HG03175 (cell line): ENCODE results near the gene SAG.
A peak's percentile ranks its signal among the peaks of the same experiment; 100 is the strongest.

Experiments
- ATAC-seq: cut with Tn5 transposase; IDR thresholded peaks from one replicate; pipeline ENCODE4 v1.9.1; 2021; ENCODE audit warnings: mild to moderate bottlenecking, moderate library complexity; ENCODE audit not compliant: unreplicated experiment

SAG gene

DNA sequence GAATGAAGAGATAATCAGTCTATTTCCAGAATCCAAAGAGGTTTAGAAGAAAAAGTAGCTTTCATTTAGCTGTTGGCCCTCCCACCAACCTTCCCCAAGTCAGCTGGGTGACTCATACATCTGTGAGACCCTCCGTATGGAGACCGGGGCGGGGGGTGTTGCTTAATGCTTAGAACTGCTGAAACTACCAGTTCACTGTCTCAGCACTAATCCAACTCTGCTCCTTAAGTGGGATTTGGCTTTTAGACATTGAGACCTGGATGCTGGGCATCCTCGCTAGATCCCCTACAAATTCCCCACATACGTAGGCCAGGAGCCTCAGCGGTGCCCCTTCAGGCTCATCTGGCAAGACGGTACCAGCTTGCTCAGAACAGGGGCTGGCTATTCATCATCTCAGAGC lies at the start of gene SAG:
TSS of gene SAG (plus strand) at position 252 of the 400 bp plus-strand sequence. CDS start 1,374 bp downstream, outside the sequence.
- no peak for ATAC-seq

DNA sequence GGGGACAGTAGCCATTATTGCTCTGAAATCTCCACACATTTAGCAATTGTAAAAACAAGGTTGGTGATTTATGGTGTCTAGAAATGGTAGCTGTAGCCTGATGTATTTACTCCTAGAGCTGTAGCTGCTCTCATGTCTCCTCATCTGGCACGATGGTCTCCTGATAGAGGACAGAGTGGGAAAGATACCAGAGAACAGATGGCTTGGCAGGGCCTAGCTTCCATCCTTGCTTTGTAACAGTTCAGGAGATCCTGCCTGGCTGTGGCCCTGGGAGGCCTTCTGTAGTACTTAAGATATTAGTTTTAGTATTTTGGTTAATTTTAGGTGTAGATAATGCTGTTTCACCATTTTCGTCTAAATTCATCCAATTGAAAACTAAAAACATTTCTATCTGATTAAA lies 49.4 kb upstream of the SAG start:
- no peak for ATAC-seq

- ATAC-seq, result no peak
Observed at GRCh38 chr2:233259730-233260129, 47.9 kb upstream of the SAG start.

DNA sequence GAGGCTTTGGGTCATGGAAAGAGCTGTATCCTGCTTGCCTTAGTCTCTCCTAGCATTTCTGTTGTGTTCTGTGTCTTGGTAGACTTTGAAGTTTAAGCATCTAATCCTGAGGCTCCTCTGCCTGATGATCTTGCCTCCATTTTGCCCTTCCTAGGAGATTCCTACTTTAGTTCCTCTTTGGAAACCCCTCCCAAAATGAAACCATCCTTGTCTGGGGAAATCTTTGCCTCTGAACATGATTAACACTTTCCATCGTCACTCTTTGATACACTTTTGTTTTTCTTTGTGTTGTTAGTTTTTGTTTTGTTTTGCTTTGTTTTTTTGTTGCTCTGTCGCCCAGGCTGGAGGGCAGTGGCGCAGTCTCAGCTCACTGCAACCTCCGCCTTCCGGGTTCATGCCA lies 47.0 kb upstream of the SAG start:
- no peak for ATAC-seq

DNA sequence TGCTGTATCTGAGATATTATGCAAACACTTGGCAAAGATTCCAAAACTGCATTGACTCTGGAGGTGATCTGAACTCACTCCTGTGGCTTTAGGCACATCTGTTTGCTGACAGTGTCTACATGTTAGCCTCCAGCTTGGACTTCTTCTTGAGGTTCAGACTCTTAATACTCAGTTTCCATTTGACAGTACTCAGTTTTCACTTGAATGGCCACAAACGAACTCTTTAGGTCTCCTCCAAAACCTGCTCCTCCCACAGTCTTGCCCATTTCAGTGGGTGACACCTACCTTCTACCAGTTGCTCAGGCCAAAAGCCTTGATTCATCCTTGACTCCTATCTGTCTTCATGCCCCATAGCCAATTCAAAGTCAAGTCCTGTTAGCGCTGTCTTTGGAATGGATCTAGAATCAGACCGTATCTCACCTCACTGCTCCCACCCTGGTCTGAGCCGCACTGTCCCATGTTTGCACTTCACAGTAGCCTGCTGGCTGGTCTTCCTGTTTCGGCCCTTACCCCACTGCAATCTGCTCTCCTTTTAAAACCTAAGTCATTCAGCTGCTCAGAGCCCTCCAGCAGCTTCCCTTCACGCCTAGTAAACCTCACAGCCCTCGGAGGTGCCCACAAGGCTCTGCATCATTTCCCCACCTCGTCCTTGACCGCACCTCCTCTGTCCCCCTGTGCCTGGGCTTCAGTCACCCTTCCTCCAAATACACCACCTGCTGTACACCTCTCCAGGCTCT lies 45.6 kb upstream of the SAG start:
- ATAC-seq, result peak; percentile 66

DNA sequence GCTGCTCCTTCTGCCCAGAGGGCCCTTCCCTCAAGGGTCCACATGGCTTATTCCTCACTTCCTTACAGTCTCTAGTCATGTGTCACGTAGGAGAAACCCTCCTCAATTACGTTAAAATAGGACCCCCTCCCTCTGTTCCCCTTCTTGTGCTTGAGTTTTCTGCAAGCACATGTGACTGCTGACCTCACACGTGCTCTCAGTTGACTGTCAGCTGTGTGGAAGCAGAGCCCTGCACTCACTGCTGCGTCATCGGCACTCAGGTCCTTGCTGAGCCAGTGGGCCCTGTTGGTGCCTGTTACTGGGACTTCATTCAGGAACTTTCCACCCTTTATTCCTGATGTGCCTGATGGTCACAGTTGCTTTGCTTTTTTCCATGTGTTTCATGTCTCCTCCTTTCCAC lies 45.1 kb upstream of the SAG start:
- ATAC-seq, result peak; percentile 21

DNA sequence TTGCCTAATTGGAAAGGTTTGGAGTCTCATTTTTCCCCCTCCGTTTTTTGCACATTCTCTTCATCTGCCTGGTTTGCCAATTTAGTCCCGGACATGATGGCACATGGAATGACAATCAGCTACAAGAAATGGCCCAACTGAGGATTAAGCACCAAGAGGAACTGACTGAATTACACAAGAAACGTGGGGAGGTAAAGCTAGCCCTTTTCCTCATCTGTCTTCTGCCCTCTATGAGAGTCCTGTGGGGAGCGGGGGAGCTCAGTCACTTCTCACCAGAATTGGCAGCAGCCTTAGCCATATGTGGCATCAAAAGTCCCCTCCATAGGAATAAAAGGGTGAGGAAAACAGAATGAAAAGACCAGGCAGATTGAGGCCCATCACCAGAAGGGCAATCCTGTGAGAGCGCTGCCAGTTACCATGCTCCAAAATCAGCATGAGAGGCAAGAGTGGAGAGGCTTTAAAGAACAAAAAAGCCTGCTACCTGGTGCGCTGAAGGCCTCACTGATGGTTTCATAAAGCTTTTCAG lies 44.5 kb upstream of the SAG start:
- no peak for ATAC-seq

DNA sequence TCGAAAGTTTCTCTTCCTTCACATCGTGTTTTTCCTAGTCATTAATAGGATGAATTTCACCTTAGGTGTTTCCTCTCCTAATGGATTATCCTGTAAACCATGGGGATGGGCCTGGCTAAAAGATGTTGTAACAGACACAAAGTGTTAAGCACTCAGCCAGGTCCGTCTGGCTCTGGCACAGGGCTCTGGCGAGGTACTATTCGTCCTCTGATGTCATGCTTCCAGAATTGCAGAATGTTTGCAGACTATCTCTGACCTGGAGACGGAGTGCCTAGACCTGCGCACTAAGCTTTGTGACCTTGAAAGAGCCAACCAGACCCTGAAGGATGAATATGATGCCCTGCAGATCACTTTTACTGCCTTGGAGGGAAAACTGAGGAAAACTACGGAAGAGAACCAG lies 42.9 kb upstream of the SAG start:
- no peak for ATAC-seq

- no peak for ATAC-seq
Observed at GRCh38 chr2:233265899-233266431, 41.7 kb upstream of the SAG start.

GRCh38 chr2:233266481-233266880 lies 41.1 kb upstream of the SAG start:
- ATAC-seq, result no peak

DNA sequence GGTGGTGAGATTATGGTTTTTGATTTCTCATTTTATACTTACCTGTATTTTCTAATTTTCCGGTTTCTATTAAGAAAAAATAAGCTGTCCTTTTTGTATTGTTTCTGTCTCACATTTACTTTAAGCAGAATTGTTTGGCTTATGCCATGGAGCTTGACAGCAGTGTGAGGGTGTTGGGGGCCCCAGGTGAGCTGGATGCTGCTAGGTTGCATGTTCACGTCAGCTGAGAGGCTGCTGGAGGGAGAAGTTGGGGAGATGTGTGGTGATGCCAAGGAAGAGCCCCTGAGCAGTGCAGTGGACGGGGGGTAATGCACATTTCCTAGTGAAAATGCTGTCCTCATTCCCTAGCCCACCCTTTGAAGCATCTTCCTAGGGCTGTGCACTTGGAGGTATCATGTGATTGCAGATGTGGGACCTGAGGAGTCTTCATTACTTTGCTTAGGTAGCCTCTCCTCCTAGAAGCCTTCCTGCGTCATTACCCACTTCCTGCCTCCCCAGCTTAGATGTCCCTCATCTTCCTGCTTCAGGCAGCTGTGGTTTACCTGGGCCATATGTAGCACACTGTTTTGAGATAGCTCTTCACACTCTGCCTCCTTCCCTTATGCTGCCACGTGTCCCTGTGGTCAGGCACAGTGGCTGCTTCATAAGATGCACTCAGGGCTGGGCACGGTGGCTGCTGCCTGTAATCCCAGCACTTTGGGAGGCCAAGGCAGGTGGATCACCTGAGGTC lies 39.9 kb upstream of the SAG start:
- peak; percentile 88 for ATAC-seq

DNA sequence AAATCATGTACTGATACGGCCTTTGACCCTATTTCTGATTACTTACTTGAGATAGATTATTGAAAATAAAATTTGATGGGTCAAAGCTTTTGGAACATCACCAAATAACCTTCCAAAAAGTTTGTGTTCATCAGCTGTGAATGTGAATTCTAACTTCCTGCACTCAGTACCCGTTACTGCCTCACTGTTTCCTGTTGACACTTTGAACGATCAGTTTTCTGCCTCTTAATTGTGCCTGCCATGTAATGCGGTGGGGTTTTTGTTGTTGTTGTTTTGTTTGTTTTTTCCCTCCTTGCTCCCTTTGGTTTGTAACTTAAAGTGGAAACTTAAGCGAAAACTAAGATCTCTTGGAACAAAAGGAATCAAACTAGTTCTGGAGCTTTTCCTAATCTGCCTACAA lies 37.2 kb upstream of the SAG start:
- no peak for ATAC-seq

GRCh38 chr2:233270951-233271350 lies 36.7 kb upstream of the SAG start:
- ATAC-seq, result no peak

GRCh38 chr2:233271693-233272092 lies 35.9 kb upstream of the SAG start:
- ATAC-seq, result no peak

GRCh38 chr2:233273120-233273519 lies 34.5 kb upstream of the SAG start:
- ATAC-seq, result no peak

- ATAC-seq, result no peak
Observed at GRCh38 chr2:233275223-233275622, 32.4 kb upstream of the SAG start.

GRCh38 chr2:233278921-233279320 lies 28.7 kb upstream of the SAG start:
- no peak for ATAC-seq

DNA sequence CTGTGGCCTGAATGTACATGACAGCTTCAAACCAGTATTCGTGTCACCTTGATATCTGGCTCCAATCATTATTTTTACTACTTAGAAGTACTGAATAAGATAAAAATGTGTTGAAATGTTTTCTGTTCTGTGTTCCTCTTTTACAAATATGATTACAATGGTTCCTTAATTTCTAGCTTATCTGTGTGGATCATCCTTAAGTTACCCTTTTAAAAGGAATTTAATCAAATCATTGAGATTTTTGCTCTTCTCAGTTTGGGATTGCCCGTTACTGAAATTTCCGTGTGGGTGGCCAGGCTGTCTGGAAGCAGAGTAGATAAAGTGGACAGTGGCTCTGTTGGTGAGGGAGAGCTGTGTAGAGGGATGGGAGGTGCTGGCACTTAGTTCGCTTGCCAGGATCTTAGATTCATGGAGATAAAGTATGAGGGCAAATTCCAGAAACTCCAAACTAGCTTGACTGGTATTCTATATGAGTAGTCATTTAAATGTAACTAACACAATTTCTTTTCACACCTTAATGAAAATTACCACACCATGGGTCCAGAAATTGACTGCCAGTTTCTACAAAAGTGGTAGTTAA lies 27.4 kb upstream of the SAG start:
- no peak for ATAC-seq

GRCh38 chr2:233281553-233281952 lies 26.1 kb upstream of the SAG start:
- ATAC-seq, result no peak

DNA sequence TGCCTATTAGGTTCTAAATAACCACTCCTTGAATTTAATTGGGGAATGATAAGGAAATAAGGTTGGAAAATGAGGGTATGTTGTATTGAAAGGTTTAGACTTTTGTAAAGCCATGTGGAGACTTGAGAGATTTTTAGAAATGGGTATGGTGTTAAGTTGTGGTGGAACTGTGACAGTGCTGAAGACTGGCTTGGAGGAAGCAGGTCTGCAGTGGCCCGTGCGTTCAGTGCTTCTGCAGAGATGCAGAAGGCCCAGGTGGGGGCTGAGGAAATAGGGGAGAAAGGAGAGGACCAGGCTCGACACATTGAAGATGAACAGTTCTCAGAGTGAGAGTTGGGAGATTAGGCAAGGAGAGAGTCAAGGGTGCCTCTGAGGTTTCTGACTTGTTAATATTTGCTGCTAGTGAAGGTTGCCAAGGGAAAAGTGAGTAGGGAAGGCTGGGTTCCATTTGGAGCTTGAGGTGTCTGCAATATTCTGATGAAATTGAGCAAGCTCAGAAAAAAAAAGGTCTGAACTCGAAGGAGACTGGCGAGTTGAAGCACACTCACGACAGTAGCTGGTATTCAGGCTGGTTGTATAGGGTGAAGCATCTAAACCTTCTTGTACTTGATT lies 25.5 kb upstream of the SAG start:
- no peak for ATAC-seq

GRCh38 chr2:233285921-233286320 lies 21.7 kb upstream of the SAG start:
- no peak for ATAC-seq
